ENCODE data around the gene CPE.

- TF ChIP-seq CTCF (IDR thresholded peaks at IDR 0.05) = no peak
- TF ChIP-seq POLR2A (IDR thresholded peaks at IDR 0.05) = no peak
Measured at GRCh38 chr4:165516281-165516833, 137.5 kb downstream of the CPE start.

Measured in lower leg skin (tissue), 3 donors.